ENCODE data around the gene ZNRD2.

The ZNRD2 gene

GRCh38 chr11:65609665-65610064, 39.4 kb downstream of the ZNRD2 start:
- no peak for TF ChIP-seq CTCF (IDR thresholded peaks at IDR 0.05)

- TF ChIP-seq CTCF (IDR thresholded peaks at IDR 0.05) = no peak
Measured at GRCh38 chr11:65610404-65610803, 40.1 kb downstream of the ZNRD2 start.

GRCh38 chr11:65611028-65611757, 40.9 kb downstream of the ZNRD2 start:
- no peak for TF ChIP-seq CTCF (IDR thresholded peaks at IDR 0.05)

- no peak for TF ChIP-seq CTCF (IDR thresholded peaks at IDR 0.05)
Measured at GRCh38 chr11:65611758-65612603, 41.7 kb downstream of the ZNRD2 start.

GRCh38 chr11:65612691-65613090, 42.4 kb downstream of the ZNRD2 start:
- no peak for TF ChIP-seq CTCF (IDR thresholded peaks at IDR 0.05)

GRCh38 chr11:65613091-65613928, 43.0 kb downstream of the ZNRD2 start:
- no peak for TF ChIP-seq CTCF (IDR thresholded peaks at IDR 0.05)

- TF ChIP-seq CTCF (IDR thresholded peaks at IDR 0.05) = no peak
Measured at GRCh38 chr11:65615229-65615949, 45.1 kb downstream of the ZNRD2 start, which contains the start of gene PCNX3. TSS of gene PCNX3 (plus strand) at chr11:65615776. CDS start at chr11:65616312, 536 bp downstream.
